HG02943 (cell line): ENCODE data around the gene WFDC1.

Source experiments
- ATAC-seq: cut with Tn5 transposase; IDR thresholded peaks from one replicate; pipeline ENCODE4 v1.9.1; 2021; ENCODE audit warnings: mild to moderate bottlenecking, low read depth, moderate library complexity; ENCODE audit not compliant: unreplicated experiment

Gene WFDC1

GRCh38 chr16:84299734-84300440, 5.2 kb downstream of the WFDC1 start:
- ATAC-seq = no peak

- ATAC-seq = no peak
Observed at GRCh38 chr16:84302111-84302954, 7.7 kb downstream of the WFDC1 start.

DNA sequence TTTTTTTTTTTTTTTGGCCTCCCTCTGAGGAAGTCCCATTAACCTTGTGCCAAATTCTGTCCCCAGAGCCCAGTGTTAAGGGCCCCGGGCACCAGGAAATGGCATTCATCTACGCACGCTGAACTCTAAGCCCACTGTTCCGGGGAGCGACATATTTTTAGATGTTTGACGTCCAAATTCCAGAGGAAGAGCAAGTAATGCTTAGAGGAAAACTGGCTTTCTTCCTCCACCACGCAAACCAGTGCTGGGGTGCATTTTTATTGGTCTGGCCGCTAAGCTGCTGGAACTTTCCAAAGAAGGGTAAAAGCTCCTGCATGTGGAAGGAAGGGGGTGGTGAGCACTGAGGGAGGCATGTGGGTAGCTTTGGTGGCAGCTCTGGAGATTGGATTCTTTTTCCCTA, 8.3 kb downstream of the WFDC1 start:
- ATAC-seq = no peak

GRCh38 chr16:84303516-84303915, 8.8 kb downstream of the WFDC1 start:
- ATAC-seq = no peak

GRCh38 chr16:84306564-84306963, 11.9 kb downstream of the WFDC1 start:
- no peak for ATAC-seq

DNA sequence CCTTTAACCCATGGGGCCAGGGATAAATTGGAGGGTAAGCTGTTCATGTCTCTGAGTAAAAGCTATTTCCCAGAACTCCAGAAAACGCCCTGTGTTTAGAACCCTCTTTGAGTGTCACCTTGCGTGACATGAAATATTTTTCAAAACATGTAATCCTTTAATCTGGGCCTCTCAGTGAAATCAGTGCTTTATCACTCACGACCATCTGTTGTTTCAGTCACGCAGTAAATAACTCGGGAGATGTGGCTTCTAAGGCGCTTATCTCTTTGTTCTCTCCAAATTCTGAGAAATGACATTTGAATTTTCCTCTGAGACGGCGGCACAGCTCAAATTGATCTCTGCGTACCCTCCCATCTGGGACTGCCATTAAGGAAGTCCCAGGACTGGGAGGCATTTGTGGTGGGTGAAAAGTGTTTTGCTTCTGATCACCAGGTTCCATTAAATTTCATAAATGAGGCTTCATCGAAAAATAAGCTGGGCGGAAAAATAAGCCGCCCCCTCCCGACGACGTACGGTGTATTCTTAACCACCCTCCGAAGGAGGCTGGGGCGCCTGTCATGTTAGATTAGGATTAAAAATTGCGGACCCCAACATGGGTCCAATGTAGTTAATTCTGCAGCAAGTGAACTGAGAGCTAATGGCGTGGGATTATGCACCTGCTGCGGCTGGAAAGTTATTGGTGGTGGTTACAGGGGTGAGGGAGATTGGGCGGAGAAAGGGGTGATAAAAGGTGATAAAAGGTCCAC, 12.7 kb downstream of the WFDC1 start:
- ATAC-seq = no peak

DNA sequence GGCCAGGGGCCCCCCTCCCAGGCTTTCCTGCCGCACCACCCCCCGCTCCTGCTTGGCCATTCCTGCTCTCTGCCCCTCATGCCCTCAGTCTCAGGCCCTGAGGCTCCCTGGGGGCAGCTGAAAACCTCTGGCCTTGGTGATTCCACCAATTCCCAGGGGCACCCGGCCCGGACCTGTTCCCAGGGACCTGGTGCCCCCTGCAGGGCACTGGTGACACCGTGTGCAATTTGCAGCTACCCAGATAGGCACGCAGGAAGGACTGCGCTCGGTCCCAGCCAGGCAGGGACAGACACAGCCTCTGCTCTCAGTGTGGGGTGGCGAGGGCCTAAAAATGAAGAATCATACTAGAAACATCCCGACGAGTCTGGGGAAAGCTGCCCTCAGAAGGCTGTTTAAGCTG, 13.4 kb downstream of the WFDC1 start:
- no peak for ATAC-seq

DNA sequence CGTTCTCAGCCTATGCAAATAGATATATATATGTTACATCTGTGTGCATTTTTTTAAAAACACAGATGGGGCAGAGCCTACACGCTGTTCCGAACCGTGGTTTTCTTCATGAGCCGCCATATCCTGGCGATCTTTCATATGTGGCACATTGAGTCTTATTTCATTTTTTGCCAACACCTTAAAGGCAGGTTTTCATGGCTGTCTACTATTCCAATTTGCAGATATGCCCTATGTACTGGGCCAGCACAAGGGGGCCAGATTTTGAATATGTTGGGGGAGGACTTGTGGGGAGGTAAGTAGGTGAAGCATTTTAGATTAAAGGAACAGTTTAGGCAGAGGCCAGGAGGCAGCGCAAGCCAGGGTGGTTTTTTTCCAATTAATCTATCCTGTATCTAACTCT, 16.0 kb downstream of the WFDC1 start:
- no peak for ATAC-seq

DNA sequence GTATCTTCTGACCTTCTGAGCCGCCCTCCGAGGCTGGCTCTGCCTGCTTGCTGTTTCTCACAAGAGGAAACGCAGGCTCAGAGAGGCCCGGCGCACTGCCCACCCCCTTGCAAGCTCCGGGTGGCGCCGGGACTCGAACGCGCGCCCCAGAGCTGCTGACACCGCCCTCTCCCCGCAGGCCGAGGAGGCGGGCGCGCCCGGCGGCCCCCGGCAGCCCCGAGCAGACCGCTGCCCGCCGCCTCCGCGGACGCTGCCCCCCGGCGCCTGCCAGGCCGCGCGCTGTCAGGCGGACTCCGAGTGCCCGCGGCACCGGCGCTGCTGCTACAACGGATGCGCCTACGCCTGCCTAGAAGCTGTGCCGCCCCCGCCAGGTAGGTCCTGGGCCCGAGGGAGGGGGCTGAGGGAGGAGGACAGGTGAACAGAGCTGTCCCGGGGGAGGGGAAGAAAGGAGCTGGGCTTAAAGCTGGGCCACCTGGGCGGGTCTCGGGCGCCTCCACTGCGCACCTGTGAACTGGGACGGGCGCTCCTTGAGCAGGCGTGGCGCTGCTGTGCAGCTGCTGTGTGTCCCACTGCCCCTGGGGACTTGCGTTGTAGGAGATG, 18.2 kb downstream of the WFDC1 start:
- ATAC-seq = no peak

GRCh38 chr16:84313921-84314320, 19.2 kb downstream of the WFDC1 start:
- ATAC-seq = no peak

- ATAC-seq = no peak
Observed at GRCh38 chr16:84314373-84314772, 19.7 kb downstream of the WFDC1 start.

GRCh38 chr16:84314814-84315213, 20.1 kb downstream of the WFDC1 start:
- ATAC-seq = no peak

- no peak for ATAC-seq
Observed at GRCh38 chr16:84315422-84315821, 20.7 kb downstream of the WFDC1 start.

- no peak for ATAC-seq
Observed at GRCh38 chr16:84318091-84318975, 23.7 kb downstream of the WFDC1 start.

- no peak for ATAC-seq
Observed at GRCh38 chr16:84319146-84319760, 24.6 kb downstream of the WFDC1 start.

- no peak for ATAC-seq
Observed at GRCh38 chr16:84320511-84320910, 25.8 kb downstream of the WFDC1 start.

DNA sequence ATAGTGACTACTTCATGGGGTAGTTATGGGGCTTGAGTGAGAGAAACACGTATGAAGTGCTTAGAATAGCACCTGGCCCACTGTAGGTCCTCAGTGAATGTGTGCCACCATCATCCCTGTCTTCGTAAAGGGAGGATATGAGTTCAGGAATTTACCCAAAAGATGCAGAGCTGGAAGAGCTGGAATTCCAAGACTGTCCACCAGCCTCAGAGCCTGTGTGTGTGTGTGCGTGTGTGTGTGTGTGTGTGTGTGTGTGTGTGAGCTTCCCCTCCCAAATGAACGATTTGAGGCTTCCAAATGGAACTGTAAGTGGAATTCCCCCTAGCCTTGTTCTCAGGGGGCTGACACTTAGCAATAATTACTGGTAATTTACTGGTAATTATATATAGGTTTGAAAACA, 27.3 kb downstream of the WFDC1 start:
- ATAC-seq = no peak

DNA sequence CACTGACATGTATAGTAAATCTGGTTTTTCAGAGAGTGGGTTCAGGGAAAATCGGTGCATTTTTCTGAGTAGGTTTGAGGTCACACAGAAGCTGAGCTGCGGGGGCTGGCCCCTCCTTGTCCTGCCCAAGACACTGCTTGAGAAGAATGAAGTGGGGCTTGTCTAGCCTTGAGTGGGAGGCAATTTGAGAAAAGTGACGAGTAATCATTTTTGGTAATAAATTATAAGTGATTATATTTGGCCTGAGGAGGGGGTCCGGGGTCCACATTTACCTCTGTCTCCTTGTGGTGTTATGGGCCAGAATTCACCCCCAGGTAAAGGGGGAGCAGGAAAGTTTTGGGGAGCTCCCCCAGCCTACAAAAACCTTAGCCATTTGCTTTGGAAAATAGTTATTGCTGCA, 28.1 kb downstream of the WFDC1 start:
- ATAC-seq = no peak

GRCh38 chr16:84323606-84324005, 28.9 kb downstream of the WFDC1 start:
- ATAC-seq = no peak
